ENCODE results near the gene ADAM30. TPM values are rescaled to one million over a fixed set of nuclear protein-coding genes. Genes with fewer than 3 reads are reported as not detected.
"Not testable (repeated sequence)": the region's sequence is repeated elsewhere in the genome, so short reads cannot be mapped to it uniquely, and the experiment has no call there.

The ADAM30 gene
- total RNA-seq, 1 donor from 2014 or later: not detected

GRCh38 chr1:119853155-119853554 is 43.2 kb downstream of the ADAM30 start:
- H3K36me3 ChIP-seq: no peaks in the 10 kb centered on the region
- no peak overlapping the region for H3K4me3 ChIP-seq
- H3K27me3 ChIP-seq (ENCODE audit: low read depth): no peaks in the 10 kb centered on the region
- H3K4me1 ChIP-seq: no peaks in the 10 kb centered on the region
- no peak overlapping the region for H3K27ac ChIP-seq (replicated peaks)
- TF ChIP-seq CTCF (IDR thresholded peaks at IDR 0.05; ENCODE audit: borderline replicate concordance): no peak
- no peak for DNase-seq
- intact Hi-C loops (cut with micrococcal nuclease): no loop called here
- no peaks in the 10 kb centered on the region for H3K9me3 ChIP-seq (replicated peaks)

- H3K9me3 ChIP-seq (replicated peaks); DNase-seq; H3K36me3 ChIP-seq; intact Hi-C loops (cut with micrococcal nuclease); H3K4me3 ChIP-seq; H3K27ac ChIP-seq (replicated peaks); H3K27me3 ChIP-seq (ENCODE audit: low read depth); H3K4me1 ChIP-seq: not testable (repeated sequence)
Measured at GRCh38 chr1:119844206-119844605, 52.1 kb downstream of the ADAM30 start.

Other genes with a start within 250 kb of the ADAM30 start
- 9.4 TPM for gene ZNF697, start 248.2 kb downstream of the ADAM30 start, total RNA-seq
- 6.4 TPM for gene PHGDH, start 184.6 kb downstream of the ADAM30 start, total RNA-seq
- gene HMGCS2, start 127.6 kb downstream of the ADAM30 start, total RNA-seq: 65.5 TPM
- gene REG4, start 85.1 kb downstream of the ADAM30 start, total RNA-seq: not detected
- gene NOTCH2, start 173.1 kb upstream of the ADAM30 start, total RNA-seq: 16.1 TPM

Data from left ventricle myocardium inferior (tissue), 1 donor.